Measurements from ENCODE around the gene C4B.
"Not testable (repeated sequence)": the region's sequence is repeated elsewhere in the genome, so short reads cannot be mapped to it uniquely, and the experiment has no call there.

DNA sequence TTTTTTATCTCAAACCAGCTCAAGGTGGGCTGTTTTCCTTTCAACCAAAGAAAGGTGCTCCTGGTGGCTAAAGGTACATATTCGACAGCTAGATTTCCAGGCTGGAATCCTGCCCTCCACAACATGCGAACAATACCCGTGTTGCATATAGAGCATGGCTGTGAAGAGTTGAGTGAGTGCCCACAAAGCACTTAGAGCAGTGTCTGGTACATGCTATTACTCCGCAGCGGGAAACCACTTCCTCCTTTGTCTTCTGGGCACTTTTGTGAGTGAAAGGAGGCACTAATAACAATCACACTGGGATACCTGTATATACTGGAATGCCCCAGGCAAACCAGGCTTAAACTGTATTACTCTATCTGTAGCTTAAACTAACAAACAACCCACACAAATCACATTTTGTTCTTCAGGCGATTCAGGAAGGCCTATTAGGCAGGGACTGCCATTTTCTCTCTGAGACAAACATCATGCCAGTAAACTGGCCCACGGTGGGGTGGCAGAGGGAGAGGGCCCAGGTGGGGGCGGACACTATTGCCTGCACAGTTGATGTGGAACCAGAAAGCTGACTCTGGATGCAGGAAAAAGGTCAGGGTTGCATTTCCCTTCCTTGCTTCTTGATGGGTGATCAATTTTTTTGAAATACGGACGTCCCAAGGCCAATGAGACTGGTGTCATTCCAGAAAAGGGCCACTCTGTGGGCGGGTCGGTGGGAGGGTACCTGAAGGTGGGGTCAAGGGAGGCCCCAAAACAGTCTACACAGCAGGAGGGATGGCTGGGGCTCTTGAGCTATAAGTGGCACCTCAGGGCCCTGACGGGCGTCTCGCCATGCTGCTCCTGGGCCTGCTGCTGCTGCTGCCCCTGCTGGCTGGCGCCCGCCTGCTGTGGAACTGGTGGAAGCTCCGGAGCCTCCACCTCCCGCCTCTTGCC lies 23.3 kb downstream of the C4B start, which contains the start of gene CYP21A2:
- not testable (repeated sequence) for TF ChIP-seq POLR2AphosphoS5, CTCF (IDR thresholded peaks at IDR 0.05)

Data from prostate gland (tissue), 2 donors.